Middle frontal gyrus (tissue), 1 donor: ENCODE results near the gene COL23A1.
"Not testable (repeated sequence)": the region's sequence is repeated elsewhere in the genome, so short reads cannot be mapped to it uniquely, and the experiment has no call there.

Experiments used
- DNase-seq: peaks from one replicate; pipeline ENCODE4 v3.0.0-alpha.2; 2015; ENCODE audit warnings: low spot score; ENCODE audit errors: extremely low spot score

Gene COL23A1

DNA sequence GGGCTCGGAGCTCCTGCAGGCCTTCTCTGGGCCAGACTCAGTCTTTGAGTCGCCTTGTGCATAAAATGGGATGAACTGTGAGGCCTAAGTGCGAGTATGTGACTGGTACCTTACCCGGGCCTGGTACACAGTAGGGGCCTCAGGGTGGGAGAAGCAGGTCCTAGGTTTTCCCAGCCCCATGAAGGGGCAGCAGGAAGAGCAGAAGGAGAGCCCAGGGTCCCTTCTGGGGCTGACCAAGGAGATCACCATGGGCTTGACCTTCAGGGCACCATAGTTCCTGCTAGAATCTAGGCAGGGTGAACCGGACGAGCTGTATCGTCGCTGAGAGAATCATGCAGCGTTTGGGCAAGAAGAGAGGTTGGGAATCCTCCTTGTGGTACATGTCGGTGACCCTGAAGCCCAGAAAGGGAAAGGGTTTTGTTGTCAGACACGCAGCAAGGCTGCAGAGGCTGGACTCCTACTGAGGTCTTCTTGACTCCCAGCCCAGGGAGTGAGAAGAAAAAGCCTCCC lies 357.2 kb downstream of the COL23A1 start:
- no peak for DNase-seq

DNA sequence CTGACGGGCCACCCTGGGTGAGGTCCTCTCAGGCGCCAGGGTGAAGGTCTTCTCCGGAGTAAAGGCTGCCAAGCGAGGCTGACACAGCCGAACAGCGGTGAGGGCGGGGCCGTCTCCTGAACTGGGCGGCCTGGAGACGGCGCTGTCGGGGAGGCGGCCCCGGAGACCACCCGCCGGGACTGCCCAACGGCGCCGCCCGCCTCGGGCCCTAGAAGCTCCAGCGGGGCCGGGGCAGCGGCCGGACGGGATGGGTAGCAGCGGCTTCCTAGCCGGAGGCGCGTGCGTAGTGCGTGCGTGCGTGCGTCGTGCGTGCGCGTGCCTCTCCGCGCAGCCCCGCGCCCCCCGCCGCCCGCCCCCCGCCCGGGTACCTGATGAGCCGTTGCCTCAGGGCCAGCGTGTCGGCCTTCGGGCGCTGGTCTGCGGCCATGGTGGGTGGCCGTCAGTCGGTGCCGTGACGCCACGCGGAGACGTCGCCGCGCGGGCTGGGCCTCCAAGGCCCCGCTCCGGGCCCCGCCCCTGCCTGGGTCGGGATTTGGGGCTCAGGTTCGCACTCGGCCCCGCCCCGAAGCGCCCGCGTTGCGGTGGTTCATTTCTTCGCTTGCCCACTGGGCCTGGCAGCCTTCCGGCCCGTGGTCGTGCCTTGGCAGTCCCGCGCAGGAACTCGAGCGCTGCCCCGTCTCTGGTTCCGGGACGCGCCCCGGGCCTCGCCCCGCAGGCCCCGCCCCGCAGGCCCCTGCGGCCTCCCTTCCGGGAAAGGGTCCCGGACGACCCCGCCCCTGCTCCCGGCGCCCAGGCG lies 357.9 kb downstream of the COL23A1 start, which contains the start of gene PHYKPL:
Gene PHYKPL (minus strand): TSS at position 679 of the 796 bp plus-strand sequence. CDS start 252 bp downstream, at position 427.
- DNase-seq: peak; percentile 33

GRCh38 chr5:178231539-178232123 lies 358.6 kb downstream of the COL23A1 start:
- DNase-seq: no peak

GRCh38 chr5:178230879-178231538 lies 359.2 kb downstream of the COL23A1 start:
- no peak for DNase-seq

DNA sequence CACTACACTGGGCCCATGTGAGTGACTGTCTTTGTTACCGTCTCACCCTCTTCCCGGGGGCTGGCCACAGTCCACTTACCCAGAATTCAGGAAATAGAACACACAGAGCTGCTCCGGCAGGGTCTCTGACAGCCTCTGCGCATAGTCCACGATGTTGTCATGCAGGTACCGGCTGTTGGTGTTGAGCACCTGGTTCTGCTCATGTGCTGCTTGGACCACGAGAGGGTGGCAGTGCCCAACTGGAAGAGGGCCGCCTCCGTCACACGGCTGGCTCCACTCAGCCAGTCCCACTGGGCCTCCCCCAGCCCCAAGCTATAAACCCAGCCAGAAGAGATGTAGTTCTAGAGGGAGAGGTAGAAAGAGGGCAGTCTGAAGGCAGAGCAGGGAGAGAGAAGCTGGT lies 360.3 kb downstream of the COL23A1 start:
- no peak for DNase-seq

GRCh38 chr5:178229111-178229510 lies 361.1 kb downstream of the COL23A1 start:
- not testable (repeated sequence) for DNase-seq

DNA sequence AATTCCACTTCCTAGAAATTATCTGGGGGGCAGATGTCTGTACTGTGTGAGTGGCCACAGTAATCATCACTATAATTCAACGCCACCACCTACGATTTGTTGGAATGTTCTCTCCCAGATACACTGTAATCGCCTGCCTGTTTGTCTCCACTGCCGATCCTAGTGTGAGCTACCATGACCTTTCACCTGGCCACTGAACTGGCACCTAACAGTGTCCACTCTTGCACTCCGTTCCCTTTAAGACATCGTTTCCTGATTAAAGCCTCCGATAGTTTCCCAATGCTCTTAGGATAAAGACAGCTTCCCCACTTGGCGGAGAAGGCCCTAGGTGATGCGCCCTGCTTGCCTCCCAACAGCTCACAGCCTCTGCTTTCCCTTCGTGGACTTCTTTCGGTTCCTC lies 361.6 kb downstream of the COL23A1 start:
- no peak for DNase-seq

DNA sequence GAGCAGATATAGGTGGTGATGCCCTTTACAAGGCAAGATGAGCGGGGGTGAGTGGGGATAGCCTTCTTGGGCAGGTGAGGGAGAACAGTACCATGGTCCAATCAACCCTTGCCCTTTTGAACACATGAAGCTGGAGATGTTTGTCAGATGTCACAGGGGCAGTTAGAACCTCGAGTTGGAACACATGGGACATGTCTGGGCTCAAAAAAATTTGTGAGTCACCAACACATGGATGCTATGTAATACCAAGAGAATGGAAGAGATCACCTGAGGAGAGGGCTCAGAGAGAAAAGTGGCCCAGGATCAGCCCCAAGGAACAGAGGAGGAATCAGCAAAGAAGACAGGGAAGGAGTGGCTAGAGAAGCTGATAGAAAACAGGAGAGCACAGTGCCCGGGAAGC lies 362.3 kb downstream of the COL23A1 start:
- DNase-seq: no peak

- no peak for DNase-seq
Observed at GRCh38 chr5:178227138-178227659, 363.0 kb downstream of the COL23A1 start.

GRCh38 chr5:178225174-178225573 lies 365.0 kb downstream of the COL23A1 start:
- no peak for DNase-seq

DNA sequence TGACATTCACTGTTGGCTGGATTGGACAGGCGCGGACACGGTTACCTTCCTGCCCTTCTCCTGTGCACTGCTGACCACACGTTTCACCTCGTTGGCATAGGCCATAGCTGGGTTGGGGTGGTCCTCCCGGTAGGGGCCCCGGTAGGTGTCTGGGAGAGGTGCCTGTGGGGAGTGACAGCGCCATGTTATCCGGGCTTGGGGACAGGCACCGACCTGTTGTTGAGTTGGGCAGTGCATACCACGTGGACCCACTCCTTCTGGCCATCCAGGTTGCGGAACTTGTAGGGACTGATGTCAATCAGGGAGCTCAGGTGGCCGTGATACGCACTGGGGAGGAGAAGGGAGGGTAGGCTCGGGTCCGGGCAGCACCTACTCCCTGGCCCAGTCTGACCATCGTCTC lies 365.8 kb downstream of the COL23A1 start:
- no peak for DNase-seq

DNA sequence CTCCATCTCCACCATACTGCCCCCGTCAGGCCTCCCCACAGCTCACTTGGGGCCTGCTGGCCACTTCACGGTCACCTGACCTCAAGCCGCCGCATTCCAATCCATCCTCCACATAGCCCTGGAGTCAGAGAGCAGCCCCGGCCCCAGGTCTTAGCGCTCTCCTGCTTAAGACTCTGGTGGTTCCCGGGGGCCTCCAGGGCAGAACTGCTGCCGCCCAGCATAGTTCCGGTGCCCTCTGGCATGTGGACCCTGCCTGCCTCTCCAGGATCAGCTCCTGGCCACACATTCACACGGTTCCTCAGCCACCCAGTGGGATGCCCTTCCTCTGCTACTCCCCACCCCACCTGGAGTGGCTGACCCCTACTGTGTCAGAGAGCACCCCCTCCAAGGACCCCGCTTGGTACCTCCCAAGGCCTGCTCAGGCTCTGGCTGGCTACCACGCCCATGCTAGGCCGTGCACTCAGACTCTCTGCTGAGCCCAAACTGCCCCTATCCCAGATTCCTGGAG lies 366.3 kb downstream of the COL23A1 start:
- no peak for DNase-seq

DNA sequence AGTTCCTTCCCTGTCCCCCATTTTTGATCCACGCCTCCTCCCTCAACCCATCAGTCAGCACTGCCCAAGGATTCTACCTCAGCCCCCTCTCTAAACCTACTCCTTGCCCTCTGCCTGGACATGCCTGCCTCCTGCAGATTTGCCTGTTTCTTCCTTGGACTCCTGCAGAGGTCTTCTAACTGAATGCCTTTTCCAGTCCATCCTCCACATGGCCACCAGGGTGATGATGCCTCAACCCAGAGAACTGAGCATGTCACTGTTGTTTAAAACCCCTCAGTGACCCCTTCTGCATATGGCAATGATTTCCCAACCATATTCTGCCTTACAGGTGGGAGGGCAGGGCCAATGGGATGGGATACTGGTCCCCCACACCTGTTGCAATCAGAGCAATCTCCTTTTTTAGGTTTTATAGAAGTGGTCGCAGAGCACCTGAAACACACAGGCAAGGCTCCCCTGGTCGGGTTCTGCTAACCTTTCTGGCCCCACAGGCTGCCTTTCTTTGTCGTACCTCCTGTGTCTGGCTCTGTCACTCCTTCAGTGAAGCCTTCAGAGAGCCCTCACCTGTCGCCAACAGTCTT lies 366.9 kb downstream of the COL23A1 start:
- no peak for DNase-seq

DNA sequence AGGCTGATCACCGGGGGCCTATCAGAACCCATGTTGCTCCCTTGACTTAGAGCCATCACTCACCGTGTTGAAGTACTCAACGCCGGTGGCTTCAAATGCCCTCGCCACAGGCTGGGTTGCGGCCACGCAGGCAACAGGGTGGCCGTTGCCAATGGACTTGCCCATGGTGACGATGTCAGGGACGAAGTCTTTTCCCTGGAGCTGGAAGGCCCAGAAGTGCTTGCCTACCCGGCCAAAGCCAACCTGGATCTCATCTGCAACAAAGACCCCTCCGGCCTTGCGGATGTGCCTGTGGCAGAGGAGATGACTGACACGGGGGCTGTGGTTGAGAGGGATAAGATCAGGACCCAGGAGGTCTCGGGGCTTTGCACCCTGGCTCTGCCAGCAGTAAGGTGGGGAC lies 367.9 kb downstream of the COL23A1 start:
- no peak for DNase-seq

DNA sequence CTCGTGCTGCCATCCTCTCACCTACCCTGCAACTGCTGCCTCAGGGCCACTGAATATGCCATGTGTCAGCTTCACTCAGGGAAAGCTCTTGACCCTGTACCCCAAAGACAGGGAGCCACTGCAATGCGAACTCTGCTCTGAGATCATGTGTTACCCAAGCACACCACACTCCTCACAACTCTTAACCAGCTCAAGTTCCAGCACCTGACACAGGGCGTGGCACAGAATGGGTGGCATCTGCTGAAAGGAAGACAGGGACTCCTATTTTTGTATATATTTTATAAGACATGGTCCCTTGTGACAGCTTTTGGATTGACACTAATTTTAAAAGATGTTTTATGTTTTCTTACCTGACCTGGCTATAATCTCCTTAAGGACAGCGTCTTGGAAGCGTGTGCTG lies 368.3 kb downstream of the COL23A1 start:
- DNase-seq: no peak

DNA sequence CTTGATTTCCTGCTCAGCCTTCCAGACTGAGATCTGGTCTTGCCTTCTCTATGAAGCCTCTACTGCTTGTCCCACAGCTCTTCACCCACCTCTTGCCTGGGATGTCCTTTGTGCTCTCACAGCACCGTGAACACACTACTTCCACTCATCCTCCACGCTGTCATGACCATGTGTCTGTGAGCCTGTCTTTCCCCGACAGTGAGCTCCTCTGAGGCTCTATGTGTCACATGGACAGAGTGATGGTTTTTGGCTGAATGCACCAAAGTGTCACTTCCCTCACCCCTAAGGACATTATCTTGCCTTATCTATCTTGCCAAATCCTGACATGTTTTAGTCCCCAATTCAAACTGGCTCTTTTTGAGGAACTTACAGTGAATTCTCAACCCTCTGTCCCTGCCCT lies 368.9 kb downstream of the COL23A1 start:
- DNase-seq: no peak

- no peak for DNase-seq
Observed at GRCh38 chr5:178218827-178219226, 371.4 kb downstream of the COL23A1 start.

- no peak for DNase-seq
Observed at GRCh38 chr5:178218237-178218776, 371.9 kb downstream of the COL23A1 start.

- no peak for DNase-seq
Observed at GRCh38 chr5:178216779-178217178, 373.4 kb downstream of the COL23A1 start.

GRCh38 chr5:178216088-178216534 lies 374.1 kb downstream of the COL23A1 start:
- DNase-seq: no peak
